Chondrocyte (in vitro differentiated cells): ENCODE results near the gene ZBTB1. TPM values are rescaled to one million over a fixed set of nuclear protein-coding genes. Genes with fewer than 3 reads are reported as not detected.

ENCODE experiments used
- DNase-seq: peaks from one replicate; pipeline ENCODE4 v3.0.0; 2021; ENCODE audit warnings: mixed read lengths, low spot score
- H3K27ac Mint-ChIP-seq: one replicate; pipeline ENCODE4 v1.8.0; 2021; ENCODE audit warnings: mild to moderate bottlenecking, moderate library complexity, mixed read lengths; ENCODE audit not compliant: unreplicated experiment
- H3K27me3 Mint-ChIP-seq: 2 replicates; pipeline ENCODE4 v1.8.0; 2021; ENCODE audit warnings: low read depth, mixed read lengths
- H3K36me3 Mint-ChIP-seq: 2 replicates; pipeline ENCODE4 v1.8.0; 2021; ENCODE audit warnings: low read depth, mixed read lengths
- H3K4me1 Mint-ChIP-seq: 2 replicates; pipeline ENCODE4 v1.8.0; 2021; ENCODE audit warnings: low read depth, mild to moderate bottlenecking, mixed read lengths
- H3K4me3 Mint-ChIP-seq: one replicate; pipeline ENCODE4 v1.8.0; 2021; ENCODE audit warnings: mild to moderate bottlenecking, moderate library complexity, mixed read lengths; ENCODE audit not compliant: unreplicated experiment
- H3K9me3 Mint-ChIP-seq: 2 replicates; pipeline ENCODE4 v1.8.0; 2021; ENCODE audit warnings: low read depth, mixed read lengths
- CTCF ChIP-seq: fragments of 200-600 bp; sonication (generic); IDR thresholded peaks from 2 replicates; pipeline ENCODE4 v1.5.0; 2021; ENCODE audit warnings: antibody characterized with exemption, mild to moderate bottlenecking, moderate library complexity
- long read RNA-seq: library from polyadenylated mRNA; stranded (forward); transcript quantifications from one replicate; pipeline ENCODE4 v2.0.0, GENCODE V29; 2021
- total RNA-seq: library from RNA; stranded (reverse); gene quantifications from 3 replicates; pipeline ENCODE4 v1.2.1, GENCODE V29; 2021

Gene ZBTB1, protein sequence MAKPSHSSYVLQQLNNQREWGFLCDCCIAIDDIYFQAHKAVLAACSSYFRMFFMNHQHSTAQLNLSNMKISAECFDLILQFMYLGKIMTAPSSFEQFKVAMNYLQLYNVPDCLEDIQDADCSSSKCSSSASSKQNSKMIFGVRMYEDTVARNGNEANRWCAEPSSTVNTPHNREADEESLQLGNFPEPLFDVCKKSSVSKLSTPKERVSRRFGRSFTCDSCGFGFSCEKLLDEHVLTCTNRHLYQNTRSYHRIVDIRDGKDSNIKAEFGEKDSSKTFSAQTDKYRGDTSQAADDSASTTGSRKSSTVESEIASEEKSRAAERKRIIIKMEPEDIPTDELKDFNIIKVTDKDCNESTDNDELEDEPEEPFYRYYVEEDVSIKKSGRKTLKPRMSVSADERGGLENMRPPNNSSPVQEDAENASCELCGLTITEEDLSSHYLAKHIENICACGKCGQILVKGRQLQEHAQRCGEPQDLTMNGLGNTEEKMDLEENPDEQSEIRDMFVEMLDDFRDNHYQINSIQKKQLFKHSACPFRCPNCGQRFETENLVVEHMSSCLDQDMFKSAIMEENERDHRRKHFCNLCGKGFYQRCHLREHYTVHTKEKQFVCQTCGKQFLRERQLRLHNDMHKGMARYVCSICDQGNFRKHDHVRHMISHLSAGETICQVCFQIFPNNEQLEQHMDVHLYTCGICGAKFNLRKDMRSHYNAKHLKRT
- total RNA-seq, result 48.5 to 49.9 TPM (median 49.3 TPM) in 3 replicates
- long read RNA-seq, full-length matches to known transcripts, result 10 of 61 reads
- long read RNA-seq, partial matches to known transcripts, result 46 of 61 reads
- long read RNA-seq, other reads (novel, unspliced or antisense), result 5 of 61 reads

DNA sequence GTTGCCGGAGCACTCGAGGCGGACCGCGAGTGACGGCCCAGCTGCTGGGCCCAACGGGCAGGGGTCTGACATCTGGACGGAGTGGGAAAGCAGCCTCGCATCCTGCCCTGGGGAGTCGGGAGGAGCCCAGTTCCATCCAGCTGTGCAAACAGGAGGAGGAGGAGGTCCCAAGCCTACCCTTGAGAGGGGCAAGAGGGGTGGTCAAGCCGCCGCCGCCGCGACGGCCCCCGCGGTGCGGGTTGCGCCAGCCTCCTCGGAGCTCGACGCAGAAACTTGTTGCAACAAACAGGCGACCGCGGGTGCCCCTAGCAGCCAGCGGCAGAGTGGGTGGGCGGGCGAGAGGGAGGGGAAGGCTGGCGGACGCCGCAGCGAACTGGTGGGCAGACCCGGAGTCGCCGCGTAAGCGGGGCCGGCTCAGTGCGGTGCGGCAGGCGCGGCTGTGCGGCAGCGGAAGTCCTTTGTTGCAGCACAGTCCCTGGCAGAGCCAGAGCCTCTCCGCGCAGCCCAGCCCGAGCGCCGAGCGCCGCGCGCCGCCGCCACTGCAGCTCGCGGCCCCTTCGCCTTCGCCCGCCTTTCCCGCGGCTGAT, at the start of gene ZBTB1:
Gene ZBTB1 (plus strand): TSS at position 461 of the 587 bp plus-strand sequence. CDS start 16,735 bp downstream, outside the sequence.
- peak within 1 kb of the TSS; percentile 100 for H3K27ac Mint-ChIP-seq
- TF ChIP-seq CTCF, result peak; percentile 27
- peaks cover 67% of the 10 kb centered on the region for H3K4me1 Mint-ChIP-seq

GRCh38 chr14:64459405-64460136, 45.0 kb upstream of the ZBTB1 start:
- H3K9me3 Mint-ChIP-seq, result no peaks in the 10 kb centered on the region
- no peak for TF ChIP-seq CTCF
- DNase-seq, result no peak
- no peaks in the 10 kb centered on the region for H3K27me3 Mint-ChIP-seq
- H3K36me3 Mint-ChIP-seq, result peaks cover 18% of the 10 kb centered on the region
- H3K27ac Mint-ChIP-seq, result no peak overlapping the region
- H3K4me3 Mint-ChIP-seq, result no peak overlapping the region
- H3K4me1 Mint-ChIP-seq, result peaks cover under 1% of the 10 kb centered on the region

More for the DNA sequence above, at the start of gene ZBTB1:
- H3K36me3 Mint-ChIP-seq, result peaks cover 2% of the 10 kb centered on the region
- H3K27me3 Mint-ChIP-seq, result no peaks in the 10 kb centered on the region
- peak; percentile 97 for DNase-seq
- no peaks in the 10 kb centered on the region for H3K9me3 Mint-ChIP-seq
- H3K4me3 Mint-ChIP-seq, result peak within 1 kb of the TSS; percentile 84

DNA sequence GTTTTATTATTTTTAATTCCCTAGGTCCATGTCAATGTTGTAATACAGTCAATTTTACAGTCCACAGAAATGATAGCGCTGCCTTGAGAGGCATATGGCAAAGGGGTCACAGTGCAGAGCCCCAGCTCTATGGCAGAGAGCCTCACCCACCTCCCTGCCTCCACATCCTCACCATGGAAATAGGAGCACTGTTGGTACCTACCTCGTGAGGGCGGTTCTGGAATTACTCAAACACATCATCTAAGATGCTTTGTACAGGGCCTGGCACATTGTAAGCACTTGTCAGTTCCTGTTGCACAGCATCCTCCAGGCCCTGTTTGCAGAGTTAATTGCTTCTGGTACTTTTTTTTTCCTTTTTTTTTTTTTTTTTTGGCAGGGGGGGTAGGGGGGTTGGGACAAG, 43.3 kb upstream of the ZBTB1 start:
- TF ChIP-seq CTCF, result no peak
- Mint-ChIP-seq H3K27me3 (no peaks in the 10 kb centered on the region), H3K4me1 (peaks cover 10% of the 10 kb centered on the region), H3K36me3 (peaks cover 11% of the 10 kb centered on the region), H3K9me3 (no peaks in the 10 kb centered on the region), H3K4me3 (no peak overlapping the region), H3K27ac (no peak overlapping the region)
- no peak for DNase-seq

DNA sequence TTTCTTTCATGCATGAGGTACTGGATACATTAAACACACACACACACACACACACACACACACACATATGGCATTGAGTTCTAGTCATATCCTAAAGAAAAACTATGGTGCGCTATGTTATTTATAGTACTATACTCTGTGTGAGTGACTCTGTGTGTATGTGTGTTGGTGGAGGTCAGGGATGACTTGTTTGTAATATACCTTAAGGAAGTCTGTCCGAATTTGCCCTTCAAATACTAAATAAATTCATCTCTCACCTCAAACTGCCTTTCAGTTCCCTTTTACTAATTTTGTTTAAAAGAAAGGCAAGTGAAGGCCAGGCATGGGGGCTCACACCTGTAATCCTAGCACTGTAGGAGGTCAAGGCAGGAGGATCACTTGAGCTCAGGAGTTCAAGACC, 41.4 kb upstream of the ZBTB1 start:
- Mint-ChIP-seq H3K4me1 (peaks cover 12% of the 10 kb centered on the region), H3K4me3 (no peak overlapping the region), H3K36me3 (peaks cover 9% of the 10 kb centered on the region), H3K9me3 (no peaks in the 10 kb centered on the region), H3K27ac (no peak overlapping the region), H3K27me3 (no peaks in the 10 kb centered on the region)
- no peak for DNase-seq
- TF ChIP-seq CTCF, result no peak
